Fibroblast of skin of right biceps (primary cell): Measurements from ENCODE around the gene PPA2.
"Not testable (repeated sequence)": the region's sequence is repeated elsewhere in the genome, so short reads cannot be mapped to it uniquely, and the experiment has no call there.

Experiments
- DNase-seq: peaks from one replicate; pipeline ENCODE4 v3.0.0-alpha.2; 2013

The PPA2 gene

GRCh38 chr4:105473324-105474098 is at the start of gene PPA2:
TSS of gene PPA2 (minus strand) at chr4:105474062. CDS start at chr4:105474050, 12 bp downstream.
- DNase-seq = peak; percentile 89

- DNase-seq = peak; percentile 31
Measured at GRCh38 chr4:105520819-105521790, 47.2 kb upstream of the PPA2 start.

GRCh38 chr4:105510245-105510644 is 36.4 kb upstream of the PPA2 start:
- DNase-seq = no peak

- DNase-seq = no peak
Measured at GRCh38 chr4:105509714-105510113, 35.9 kb upstream of the PPA2 start.

GRCh38 chr4:105509291-105509690 is 35.4 kb upstream of the PPA2 start:
- DNase-seq = no peak

- DNase-seq = no peak
Measured at GRCh38 chr4:105504744-105505143, 30.9 kb upstream of the PPA2 start.

- DNase-seq = no peak
Measured at GRCh38 chr4:105503484-105503883, 29.6 kb upstream of the PPA2 start.

GRCh38 chr4:105496899-105497298 is 23.0 kb upstream of the PPA2 start:
- DNase-seq = no peak

GRCh38 chr4:105495667-105496066 is 21.8 kb upstream of the PPA2 start:
- no peak for DNase-seq

- no peak for DNase-seq
Measured at GRCh38 chr4:105490523-105490922, 16.7 kb upstream of the PPA2 start.

- no peak for DNase-seq
Measured at GRCh38 chr4:105483840-105484239, 10.0 kb upstream of the PPA2 start.

GRCh38 chr4:105474099-105474518 is 247 bp upstream of the PPA2 start:
- no peak for DNase-seq

GRCh38 chr4:105472871-105473323 is 965 bp downstream of the PPA2 start:
- no peak for DNase-seq

- DNase-seq = peak; percentile 71
Measured at GRCh38 chr4:105471566-105472176, 2.2 kb downstream of the PPA2 start.

GRCh38 chr4:105470766-105471165 is 3.1 kb downstream of the PPA2 start:
- DNase-seq = no peak

- no peak for DNase-seq
Measured at GRCh38 chr4:105469736-105470135, 4.1 kb downstream of the PPA2 start.

- DNase-seq = no peak
Measured at GRCh38 chr4:105466580-105466979, 7.3 kb downstream of the PPA2 start.

- DNase-seq = not testable (repeated sequence)
Measured at GRCh38 chr4:105464563-105464962, 9.3 kb downstream of the PPA2 start.

- no peak for DNase-seq
Measured at GRCh38 chr4:105462576-105462975, 11.3 kb downstream of the PPA2 start.

- DNase-seq = no peak
Measured at GRCh38 chr4:105461621-105462382, 12.1 kb downstream of the PPA2 start.

GRCh38 chr4:105461221-105461620 is 12.6 kb downstream of the PPA2 start:
- no peak for DNase-seq

- DNase-seq = no peak
Measured at GRCh38 chr4:105460306-105460705, 13.6 kb downstream of the PPA2 start.
